ENCODE measurements around the gene RACGAP1.

The RACGAP1 gene

DNA sequence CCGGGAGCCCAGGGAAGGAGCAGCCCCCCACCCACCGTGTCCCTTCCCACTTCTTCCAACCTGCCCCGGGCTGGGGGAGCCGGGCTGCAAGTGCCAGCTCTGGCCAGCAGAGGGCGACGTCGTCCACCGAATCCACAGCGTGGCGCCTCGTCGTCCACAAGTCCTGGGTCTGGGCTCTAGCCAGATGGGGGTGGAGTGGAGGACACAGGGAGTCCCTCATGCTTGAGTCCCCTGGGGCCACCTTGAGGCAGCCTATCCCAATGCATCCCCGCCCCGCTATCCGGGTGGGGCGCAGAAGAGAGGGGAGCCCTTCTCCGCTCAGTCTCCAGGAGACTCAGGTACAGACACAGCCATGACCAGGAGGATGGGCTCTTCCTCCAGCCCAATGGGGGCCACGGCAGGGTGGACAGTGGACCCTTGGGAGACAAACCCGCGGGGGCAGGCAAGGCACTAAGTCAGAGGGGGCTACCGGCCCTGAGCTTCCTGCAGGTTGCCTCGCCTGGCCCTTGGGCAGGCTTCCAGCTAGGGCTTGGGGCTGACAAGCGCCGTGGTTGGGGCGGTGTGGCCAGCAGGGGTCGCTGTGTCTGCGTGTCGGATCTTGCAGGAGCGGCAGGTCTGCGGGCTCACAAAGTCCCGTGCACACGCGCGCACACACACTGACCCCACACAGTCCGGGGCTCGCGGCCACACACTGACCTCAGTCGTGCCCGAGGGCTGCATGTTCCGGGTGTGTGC lies 58.1 kb downstream of the RACGAP1 start:
- DNase-seq, result peak; percentile 88 to 89

DNA sequence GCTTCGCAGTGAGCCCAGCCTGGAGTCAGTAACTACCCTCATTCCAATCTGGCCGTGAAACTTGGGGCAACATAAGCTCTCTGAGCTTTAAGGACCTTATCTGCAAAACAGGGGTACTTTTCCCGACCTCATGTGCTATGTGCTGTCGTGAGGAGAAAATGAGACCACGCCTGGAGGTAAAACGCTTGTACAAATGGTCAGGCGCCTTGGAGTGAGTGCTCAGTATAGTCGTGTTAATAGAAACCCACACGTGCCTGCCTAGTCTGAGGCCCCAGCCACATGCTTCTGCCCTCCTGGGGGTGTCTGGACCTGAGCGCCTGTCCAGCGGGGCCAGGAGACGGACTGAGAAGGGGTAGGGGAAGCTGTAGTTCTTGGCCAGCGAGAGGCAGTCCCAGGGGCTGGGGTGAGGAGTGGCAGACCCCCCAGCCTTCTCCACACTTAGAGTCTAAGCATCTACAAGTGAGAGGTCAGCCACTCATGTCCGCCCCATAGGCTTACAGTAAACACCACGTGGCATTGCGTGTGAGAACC lies 58.7 kb downstream of the RACGAP1 start:
- DNase-seq, result no peak

DNA sequence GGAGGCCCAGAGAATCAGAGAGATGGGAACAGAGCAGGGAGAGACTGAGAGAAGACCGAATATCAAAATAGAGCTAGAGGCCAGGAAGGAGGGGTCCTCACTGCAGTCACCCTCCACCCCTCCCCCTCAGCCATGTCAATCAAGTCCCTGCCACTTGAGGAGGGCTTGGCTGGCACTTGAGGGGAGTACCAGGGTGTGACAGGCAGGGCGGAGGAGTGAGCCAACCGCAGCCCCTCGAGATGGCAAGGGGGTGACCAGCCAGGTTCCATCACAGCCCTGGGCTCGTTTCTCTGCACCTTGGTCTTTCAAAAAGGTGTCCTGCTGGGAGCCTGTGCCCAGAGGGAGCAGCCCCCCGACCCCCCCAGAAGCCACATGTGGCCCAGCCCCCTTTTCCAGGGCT lies 59.5 kb downstream of the RACGAP1 start:
- no peak for DNase-seq

DNA sequence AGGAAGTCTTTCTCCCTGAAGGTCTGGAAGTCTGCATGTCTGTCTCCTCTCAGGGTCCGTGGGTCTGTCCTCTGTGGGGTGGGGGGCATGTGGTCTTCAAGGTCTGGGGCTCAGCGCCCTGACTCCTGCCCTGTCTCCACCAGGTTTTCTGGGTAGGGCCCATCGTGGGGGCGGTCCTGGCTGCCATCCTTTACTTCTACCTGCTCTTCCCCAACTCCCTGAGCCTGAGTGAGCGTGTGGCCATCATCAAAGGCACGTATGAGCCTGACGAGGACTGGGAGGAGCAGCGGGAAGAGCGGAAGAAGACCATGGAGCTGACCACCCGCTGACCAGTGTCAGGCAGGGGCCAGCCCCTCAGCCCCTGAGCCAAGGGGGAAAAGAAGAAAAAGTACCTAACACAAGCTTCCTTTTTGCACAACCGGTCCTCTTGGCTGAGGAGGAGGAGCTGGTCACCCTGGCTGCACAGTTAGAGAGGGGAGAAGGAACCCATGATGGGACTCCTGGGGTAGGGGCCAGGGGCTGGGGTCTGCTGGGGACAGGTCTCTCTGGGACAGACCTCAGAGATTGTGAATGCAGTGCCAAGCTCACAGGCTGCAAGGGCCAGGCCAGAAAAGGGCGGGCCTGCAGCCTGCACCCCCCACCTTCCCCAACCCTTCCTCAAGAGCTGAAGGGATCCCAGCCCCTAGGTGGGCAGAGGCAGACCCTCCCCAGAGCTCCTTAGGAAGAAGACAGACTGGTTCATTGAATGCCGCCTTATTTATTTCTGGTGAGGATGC lies 60.3 kb downstream of the RACGAP1 start:
- no peak for DNase-seq

DNA sequence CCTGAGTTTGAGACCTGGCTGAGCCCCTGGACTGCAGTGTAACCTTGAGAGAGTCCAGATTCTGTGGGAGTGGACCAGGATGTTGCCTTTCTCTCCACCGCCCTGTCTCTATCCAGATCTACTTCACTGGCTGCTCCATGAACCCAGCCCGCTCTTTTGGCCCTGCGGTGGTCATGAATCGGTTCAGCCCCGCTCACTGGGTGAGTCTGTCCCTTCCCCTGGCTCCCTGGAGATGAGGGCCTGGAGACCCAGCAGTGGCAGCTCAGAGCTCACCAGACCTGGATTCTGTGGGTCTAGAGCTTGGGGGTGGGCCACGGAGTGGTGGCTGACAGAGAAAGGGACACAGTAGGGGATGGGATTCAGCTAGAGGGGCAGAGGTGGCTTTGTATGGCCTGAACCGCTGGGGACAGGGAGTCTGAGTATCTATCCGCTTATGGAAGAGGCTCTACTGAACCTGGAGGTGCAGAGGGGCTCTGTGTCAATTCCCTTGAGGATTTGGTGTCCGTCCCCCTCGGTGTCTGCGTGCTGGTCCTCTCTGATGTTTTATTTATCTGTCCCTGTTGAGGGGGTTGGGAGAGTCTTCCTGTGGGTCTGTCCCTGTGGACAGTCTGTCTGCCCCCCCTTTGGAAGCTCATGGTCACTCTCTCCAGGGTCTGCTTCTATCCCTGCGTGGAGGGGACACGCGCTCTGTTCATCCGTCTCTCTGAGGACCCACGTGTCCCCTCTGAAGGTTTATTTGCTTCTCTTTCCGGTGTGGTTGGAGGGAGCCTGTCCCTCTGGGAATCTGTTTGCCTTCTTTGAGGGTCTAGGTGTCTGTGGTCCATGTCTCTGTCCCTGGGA lies 61.1 kb downstream of the RACGAP1 start:
- no peak for DNase-seq

DNA sequence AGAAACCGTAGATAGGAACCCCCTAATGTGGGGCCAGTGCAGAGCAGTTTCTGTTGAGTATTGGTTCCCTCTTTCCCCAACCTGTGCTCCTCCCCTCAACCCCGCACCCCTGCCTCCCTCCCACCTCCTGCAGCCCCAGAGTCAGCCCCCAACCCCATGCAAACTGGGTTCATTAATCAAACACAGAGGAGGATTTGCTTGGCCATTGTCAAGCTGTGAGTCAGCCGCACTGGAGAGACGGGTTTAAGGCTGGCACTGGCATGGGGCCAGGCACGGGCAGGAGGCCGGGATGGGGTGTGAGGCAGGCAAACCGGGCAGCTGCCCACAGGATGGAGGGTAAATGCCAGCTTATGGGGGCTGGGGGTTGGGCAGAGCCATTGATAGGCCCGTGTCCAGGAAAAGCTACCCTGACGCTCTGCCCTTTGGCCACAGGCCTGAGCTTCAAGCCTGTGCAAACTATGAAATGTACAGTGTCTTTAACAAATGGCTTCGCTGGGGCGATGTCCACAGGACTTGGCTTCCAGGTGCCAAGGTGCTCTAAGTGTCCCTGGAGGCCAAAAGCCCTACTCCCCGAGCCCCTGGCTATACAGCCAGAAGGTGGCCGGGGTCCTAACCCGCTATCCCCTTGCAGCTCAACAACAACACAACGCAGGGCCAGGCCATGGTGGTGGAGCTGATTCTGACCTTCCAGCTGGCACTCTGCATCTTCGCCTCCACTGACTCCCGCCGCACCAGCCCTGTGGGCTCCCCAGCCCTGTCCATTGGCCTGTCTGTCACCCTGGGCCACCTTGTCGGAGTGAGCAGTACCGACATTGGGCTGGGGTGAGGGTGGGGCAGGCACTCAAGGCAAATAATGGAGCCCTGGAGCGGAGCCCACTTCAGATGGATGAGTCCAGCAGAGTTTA lies 62.2 kb downstream of the RACGAP1 start:
- peak in 1 of 2 experiments; percentile 33 for DNase-seq

DNA sequence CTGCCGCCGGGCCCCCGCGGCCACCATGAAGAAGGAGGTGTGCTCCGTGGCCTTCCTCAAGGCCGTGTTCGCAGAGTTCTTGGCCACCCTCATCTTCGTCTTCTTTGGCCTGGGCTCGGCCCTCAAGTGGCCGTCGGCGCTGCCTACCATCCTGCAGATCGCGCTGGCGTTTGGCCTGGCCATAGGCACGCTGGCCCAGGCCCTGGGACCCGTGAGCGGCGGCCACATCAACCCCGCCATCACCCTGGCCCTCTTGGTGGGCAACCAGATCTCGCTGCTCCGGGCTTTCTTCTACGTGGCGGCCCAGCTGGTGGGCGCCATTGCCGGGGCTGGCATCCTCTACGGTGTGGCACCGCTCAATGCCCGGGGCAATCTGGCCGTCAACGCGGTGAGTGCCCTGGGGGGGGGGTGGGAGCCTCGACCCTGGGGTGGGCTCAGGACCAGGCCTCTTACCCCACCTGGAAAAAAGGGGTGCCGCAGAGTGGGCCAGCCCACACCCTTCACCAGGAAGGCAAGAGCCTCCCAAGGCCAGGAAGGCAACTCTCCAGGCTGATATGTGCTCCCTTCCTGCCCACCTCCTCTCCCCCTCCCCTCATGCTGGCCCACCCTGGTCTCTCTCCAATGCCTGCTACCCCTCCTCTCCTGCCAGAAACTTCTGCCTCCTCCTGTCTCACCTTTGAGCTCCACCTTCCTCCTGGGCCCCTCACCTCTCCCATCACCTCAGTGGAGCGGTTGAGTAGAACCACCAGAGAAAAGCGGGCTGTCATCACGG lies 63.1 kb downstream of the RACGAP1 start:
- no peak for DNase-seq

DNA sequence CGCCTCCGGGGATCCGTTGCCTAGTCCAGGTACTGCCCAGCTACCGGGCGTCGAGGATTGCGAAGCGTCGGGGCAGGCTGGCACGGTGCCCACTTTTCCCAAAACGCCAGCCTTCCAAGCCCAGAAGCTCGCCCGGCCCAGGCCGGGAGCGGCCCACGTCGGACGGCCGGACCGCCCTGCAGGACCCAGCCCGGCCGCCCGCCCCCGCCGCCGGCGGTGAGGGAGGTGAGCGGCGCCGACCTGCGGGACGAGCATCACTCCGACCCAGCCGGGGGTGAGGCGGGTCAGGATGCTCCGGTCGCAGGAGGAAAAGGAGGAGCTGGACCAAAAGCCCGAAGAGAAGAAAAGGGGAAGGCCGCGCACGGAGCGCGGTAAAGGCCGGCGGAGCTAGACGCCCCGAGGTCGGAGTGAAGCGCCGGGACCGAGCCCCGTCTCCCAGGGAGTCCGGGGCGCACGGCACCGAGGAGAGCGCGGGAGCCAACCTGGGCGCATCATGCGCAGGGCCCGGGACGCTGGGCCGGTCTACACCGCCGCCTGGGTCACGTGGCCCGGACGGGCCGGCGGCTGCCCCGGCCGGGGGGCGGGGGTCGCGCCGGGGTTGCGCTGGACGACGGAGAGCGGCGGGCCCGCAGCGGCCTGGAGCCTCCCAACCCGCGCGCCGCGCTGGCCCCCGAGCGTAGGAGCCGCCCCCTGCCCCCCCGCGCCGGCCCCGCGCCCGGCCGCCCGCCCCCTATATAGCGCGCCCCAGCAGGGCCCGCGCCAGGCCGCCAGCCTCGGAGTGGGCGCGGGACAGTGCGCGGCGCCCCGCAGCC lies 64.0 kb downstream of the RACGAP1 start, which contains the start of gene AQP5:
TSS of gene AQP5 (plus strand) at position 762 of the 812 bp plus-strand sequence. CDS start 146 bp downstream, outside the sequence.
- no peak for DNase-seq

DNA sequence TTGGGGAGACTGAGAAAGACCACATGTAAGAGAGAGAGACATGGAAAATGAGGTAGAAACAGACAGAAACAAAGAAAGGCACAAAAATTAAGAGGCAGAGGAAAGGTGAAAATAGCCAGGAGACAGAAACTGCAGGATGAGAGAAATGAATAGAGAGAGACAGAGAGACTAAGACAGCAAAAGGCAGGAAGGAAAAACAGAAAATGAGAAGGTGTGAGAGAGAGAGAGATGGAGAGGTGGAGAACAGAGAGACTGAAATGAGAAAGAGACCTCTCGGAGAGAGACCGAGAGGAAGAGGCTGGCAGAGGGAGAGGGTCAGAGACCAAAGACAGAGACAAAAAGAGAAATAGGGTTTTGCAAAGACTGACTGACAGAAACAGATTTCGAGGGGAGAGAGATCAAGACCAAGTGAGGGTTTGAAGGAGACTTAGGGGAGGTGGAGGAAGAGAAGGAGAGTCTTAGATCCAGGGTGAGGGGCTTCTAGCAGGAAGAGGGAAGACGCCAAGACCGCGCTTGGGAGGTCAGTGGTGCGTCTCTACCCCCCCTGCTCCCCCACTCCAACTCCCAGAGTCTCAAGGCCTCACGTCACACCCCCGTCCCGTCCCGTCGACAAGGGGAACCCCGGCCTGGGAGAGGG lies 64.7 kb downstream of the RACGAP1 start:
- DNase-seq, result no peak

DNA sequence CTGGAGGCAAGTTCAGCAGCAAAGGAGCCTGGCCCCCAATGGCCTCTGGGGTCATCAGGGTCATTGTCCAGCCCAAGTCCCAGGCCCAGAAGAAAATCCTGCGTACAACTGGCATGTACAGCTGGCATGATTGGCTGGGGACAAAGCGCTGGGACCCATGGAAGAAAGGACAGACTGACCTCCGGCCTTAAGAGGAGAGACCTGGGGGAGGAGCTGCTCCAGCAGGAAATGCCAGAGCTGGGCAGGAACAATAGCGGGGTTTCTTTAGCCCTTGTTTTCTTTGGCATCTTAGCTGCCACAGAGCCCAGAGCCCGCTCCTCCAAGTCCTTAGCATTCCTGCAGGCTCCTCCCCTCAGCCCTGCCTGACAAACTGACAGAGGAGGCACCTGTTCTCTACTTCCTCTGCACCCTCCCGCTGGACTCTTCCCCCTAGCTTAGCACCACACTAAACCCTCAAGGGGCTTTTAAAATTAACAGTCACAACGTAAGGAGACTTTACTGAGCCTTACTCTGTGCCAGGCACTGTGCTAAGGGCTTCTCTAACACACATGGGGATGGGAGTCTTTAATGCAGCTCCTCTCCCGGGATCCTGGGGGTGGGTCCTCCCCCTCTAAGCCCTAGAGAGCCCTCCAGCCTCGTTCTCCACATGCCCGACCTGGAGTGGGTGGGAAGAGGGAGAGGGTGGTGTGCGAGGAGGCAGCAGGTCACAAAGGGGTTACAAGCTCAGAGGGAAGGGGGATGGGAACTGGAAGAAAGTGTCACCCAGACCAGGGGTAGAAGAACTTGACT lies 65.4 kb downstream of the RACGAP1 start:
- no peak for DNase-seq

DNA sequence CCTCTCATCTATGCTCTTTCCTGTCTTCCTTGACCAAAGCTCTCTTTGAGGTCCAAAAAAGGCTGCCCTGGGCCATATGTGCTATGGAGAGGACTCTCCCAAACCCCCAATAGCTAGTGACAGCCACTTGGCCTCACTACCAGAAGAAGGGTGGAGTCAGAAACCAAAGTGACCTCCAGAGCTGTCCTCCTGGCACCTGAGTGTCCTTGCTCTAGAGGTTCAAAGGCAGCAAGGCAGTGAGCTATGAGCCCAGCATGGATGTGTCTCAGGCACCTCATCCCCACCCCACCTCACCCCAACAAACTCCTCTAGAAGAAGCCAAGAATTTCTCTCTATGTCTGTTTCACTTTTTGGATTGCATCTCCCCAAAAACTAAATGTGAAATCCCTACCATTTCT lies 67.7 kb downstream of the RACGAP1 start:
- no peak for DNase-seq

DNA sequence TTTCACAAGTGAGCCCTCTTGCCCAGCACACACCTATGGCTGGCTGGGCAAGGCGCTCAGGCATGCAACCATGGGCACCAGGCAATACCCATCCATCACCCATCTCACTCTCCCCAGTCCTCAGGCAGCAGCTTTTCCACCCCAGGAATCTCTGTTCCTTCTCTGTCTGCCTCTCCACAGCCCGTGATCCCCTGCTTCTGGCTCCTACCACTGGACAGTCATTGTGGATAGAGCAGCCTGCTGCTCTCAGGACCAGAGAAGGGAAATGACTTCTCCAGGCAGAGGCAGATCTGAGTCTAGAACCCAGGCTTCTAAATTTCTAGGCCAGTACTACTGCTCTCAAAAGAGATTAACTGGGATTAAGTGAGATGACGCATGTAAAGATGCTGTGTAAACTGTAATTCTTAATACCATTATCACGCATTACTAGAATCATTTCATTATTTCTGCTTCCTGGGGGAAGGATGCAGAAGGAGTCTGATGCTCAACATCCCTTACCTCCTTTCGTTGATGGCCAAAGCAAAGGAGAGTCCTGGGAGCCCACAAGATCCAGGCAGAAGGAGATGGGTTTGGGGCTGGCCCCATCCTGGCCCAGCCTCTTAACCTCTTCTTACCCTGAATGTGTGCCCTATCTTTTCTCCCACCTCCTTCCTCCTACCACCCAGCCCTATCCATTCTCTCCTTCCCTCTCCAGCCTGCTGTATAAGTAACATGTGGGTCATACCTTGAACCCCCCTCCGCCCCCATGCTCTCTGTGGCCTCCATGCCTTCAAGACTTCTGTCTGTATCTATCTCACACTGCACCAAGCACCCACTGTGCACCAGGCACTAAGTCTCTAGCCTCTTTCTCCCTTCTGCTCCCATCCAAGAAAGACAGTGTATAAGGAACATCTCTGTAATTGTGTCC lies 68.4 kb downstream of the RACGAP1 start:
- no peak for DNase-seq

DNA sequence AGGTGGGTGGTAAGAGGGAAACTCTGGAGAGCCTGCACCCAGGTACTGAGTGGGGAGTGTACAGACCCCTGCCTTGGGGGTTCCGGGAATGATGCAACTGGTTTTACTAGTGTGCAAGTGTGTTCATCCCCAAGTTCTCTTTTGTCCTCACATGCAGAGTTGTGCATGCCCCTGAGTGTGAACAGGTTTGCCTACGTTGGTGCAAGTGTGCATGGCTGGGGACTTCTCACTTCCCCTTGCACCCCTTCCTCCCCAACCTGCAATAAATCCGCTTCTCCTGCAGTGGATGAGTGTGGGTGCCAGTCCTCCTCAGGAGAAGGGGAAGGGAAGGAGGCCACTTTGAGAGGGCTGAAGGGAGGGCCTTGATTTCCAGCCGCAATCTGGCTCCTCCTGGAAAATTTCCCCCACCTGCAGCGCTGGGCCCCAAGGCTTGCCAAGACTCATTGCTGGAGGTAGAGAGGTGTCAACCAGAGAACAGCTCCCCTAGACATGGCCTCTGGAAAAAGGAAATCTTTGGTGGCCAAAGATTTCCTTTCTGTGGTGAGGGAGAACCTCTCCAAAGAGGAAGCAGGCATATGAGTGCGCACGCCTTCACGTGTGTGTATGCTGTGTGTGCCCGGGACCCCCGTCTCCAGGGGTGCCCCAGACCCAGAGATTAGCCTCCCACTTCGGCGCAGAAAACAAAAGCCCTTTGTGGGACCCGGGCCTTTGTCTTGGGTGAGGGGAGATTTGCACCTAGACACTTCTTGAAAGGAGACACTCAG lies 69.2 kb downstream of the RACGAP1 start:
- no peak for DNase-seq

DNA sequence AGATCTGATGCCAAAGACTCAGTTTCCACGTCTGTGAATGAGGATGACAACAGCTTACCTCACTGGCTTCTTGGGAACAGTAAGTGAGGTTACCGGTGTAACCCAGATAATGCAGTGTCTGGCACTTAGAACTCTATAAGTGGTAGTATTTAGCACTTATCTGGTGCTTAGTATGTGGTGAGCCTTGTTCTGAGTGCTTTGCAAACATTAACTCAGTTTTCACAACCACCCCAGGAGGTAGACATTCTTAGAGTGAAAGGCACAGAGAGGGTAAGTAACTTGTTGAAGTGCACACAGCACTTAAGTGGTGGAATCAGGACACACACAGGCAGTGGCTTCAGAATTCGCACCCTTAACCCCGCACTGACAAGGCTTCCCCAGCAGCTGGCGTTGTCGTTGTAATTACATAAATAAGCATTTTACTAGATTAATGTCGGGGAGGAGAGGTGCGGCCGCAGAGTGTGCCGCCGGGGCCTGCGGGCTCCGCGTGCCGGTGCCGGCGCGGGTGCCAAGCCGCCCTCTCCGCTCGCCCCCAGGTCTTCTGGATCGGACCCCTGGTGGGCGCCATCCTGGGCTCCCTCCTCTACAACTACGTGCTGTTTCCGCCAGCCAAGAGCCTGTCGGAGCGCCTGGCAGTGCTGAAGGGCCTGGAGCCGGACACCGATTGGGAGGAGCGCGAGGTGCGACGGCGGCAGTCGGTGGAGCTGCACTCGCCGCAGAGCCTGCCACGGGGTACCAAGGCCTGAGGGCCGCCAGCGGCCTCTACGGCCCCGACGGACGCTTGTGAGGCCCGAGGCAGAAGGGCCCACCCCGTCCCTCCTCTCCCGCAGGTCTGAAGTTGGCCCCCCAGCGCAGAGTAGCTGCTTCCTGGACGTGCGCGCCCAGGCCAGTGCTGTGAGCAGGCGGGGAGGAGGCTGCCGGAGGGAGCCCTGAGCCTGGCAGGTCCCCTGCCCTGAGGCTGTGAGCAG lies 70.1 kb downstream of the RACGAP1 start:
- DNase-seq, result no peak

DNA sequence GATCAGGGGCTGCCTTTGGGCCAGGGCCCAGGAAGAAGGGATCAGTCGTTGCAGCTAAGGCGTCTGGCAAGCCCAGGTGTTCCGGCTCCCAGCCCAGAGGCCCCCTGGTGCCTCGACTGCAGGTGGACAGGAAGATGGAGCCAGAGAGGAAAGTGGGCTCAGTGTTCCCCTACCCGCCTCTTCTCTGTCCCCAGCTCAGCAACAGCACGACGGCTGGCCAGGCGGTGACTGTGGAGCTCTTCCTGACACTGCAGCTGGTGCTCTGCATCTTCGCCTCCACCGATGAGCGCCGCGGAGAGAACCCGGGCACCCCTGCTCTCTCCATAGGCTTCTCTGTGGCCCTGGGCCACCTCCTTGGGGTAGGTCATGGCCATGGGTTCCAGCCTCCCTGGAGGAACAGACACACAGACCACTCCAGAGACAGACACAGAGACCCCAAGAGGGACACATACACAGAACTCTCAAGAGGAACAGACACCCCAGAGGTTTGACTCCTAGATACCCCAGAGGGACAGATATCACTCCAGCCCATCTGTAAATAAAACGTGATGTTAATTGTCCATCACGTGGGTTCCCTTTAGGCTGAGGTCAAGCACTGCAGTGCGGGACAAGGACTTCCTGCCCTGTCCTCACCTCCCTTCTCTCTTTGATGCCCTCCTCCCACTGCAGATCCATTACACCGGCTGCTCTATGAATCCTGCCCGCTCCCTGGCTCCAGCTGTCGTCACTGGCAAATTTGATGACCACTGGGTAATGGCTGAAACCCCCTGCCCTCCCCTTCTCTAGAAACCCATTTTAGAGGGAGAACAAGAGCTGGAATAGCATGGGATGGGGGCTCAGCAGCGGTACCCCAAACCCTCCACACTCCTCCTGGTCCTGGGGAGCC lies 71.1 kb downstream of the RACGAP1 start:
- DNase-seq, result no peak

Data from NCI-H2081 (cell line).